GM18517 (cell line): ENCODE measurements around the gene PLVAP.
"Not testable (repeated sequence)": the region's sequence is repeated elsewhere in the genome, so short reads cannot be mapped to it uniquely, and the experiment has no call there.

Experiments used
- ATAC-seq: cut with Tn5 transposase; IDR thresholded peaks from one replicate; pipeline ENCODE4 v1.9.1; 2021; ENCODE audit warnings: mild to moderate bottlenecking, moderate library complexity; ENCODE audit not compliant: unreplicated experiment

The PLVAP gene

DNA sequence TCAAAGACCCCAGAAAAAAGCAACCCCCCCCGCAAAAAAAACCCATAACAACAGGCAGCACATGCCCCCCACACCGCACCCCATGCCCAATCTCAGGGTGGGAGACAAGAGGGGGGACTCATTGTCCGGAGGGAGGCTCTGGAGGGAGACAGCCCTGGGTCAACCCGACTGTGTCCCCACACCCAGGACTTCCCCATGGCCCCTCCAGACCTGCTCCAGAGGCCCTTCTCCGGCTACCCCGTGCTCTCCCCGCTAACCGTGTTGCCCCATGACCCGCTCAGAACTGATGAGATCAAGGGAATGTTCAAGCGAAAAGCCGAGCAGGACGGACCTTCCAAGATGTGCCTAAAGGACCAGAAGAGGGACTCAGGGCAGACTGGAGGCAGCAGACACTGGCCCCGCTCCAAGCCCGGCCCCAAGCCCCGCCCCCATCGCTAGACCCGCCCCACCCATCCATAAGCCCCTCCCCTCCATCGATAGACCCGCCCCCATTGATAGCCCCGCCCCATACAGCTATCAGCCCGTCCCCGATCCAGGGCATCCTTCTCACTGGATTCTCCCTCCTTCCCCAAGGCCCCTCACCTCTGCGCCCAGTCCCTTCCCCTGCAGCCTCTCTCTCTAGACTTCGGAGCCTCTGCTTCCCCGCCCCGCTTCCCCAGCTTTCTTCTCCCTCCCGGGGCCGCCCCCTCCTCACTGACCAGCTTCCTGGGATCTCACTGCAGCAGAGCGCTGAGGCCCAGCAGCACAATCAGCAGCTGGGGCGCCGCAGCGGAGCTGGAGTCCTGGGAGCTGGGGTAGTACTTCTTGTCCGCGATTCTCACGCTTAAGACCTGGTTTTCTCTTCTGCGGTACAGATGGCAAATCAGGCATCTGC, 26.1 kb upstream of the PLVAP start:
- ATAC-seq = no peak

DNA sequence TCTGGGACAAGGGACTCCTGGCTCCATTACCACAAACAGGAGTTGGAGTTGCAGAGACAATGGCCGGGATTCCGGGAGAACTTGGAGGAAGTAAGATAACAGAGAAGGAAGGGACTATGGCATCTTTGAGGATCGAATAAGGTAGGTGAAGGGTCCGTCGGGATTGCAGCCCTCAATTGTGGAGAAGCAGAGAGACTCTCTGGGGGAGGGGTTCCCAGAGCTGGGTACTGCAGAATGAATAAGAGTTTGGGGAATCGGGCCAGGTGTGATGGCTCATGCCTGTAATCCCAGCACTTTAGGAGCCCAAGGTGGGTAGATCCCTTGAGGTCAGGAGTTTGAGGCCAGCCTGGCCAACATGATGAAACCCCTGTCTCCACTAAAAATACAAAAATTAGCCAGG, 24.5 kb upstream of the PLVAP start:
- no peak for ATAC-seq

DNA sequence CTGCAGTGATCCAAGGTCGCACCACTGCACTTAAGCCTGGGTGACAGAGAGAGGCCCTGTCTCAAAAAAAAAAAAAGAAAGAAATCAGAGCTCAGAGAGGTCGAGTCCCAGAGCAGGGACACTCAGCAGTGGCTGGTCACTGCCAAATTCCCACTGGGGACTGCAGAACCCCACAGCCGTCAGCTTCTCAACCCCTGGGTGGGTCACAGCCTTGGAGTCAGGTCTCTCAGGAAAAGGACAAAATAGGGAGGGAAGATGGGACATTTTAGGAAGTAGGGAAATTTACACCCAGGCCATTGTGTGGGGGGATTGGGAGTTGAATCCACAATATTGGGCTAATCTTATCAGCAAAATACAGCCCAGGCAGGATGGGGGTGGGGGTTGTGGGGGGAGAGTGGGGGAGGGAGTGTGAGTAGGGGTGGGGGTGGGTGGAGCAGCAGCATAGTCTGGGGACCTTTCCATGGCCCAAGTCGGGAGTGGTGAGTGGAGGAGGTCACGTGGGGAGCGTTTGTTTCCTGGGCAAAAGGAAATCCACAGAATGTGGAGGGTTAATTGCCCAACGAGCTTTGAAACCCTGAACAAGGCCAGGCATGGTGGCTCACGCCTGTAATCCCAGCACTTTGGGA, 21.9 kb upstream of the PLVAP start:
- no peak for ATAC-seq

DNA sequence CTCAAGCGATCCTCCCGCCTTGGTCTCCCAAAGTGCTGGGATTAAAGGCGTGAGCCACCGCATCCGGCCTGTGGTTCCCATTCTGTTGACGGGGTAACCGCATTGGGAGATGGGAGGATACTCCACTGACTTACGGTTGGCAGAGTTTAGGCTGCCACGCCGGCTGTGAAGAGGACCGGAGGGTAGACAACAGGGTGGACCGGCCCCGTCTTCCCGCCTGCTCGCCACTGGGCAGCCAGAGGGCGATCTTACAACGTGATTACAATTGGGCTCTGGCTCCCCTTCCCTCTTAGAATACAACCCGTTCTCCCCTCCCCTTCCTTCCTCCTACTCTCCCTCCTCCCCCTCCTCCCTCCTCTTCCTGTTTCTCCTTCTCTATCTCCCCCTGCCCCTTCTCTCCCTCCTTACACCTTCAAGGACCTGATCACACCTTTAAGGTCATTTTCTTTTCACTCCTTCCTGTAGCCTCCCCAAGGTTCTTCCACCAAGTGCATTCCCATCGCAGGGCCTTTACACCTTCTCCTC, 17.8 kb upstream of the PLVAP start:
- ATAC-seq = no peak

DNA sequence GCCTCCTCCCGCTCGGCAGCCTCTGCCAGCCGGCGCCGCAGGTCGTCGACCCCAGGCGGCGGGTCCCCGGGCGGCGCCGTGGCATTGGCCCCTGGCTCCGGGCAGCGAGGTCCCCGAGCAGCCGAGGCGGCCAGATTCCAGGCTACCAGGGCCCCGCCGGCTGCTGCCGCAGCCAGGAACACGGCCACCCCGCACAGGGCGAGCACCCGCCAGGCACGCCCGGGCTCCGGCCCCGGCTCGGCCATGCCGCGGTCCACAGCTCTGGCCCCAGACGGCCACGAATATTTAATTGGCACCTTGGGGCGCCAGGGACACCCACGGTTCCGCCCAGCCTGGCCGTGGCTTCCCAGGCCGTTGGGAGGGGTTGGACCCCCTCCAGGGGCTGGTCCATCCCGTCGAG, 16.8 kb upstream of the PLVAP start, which contains the start of gene CCDC194:
Gene CCDC194, minus strand, starts transcription at position 283 of the 400 bp plus-strand sequence. Its CDS starts 38 bp downstream, at position 245.
- no peak for ATAC-seq

DNA sequence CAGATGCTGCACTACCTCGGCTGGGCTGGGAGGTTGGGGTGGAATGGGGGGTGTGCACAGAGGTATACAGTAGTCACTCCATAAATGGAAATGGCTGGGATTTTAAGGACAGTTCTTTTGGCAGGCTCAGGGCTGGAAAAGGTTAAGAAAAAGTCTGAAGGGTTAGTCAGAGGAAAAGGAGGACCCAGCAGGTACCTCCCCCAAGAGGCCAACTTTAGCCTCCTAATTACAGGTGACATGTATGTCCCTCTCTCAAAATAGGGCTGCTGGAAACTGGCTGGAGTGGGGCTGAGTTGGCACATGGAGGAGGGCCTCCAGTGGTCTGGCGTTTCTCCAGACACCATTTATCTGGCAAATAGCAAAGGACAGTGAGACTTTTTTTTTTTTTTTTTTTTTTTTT, 15.9 kb upstream of the PLVAP start:
- ATAC-seq = no peak

DNA sequence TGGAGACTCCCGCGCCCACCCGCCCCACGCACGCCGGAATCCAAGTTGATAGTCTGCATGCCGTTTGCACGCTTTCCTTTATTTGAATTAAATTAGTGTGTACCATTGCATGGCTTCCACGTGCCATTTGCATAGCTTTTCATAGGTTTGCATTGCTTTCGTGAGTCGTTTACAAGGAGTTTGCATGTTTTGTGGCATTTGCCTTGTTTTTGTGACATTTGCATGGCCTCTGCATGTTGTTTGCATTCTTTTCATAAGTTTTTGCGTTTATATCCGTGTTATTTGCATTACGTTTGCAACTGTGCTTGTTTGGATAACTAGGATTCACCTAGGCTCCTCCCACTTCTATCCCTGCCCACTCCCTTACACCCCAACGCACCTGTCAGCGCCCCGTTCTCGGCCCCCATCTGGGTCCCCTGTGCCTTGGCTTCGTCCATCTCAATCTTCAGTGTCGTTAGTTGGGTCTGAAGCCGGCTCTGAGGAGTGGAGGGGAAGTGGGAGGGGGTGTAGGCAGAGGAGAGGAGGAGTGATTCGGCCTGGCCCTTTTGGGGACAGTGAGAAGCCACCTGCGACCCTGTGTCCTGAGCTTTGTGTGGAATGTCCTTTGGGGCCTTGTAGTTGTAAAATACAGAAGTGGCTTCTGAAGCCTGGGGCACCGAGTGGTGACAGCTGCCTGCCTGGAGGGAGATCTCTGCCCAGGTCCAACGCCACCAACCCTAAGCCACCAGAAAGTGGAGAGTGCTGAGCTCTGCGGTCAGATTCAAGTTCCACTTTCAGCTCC, 14.4 kb upstream of the PLVAP start:
- peak; percentile 23 for ATAC-seq

DNA sequence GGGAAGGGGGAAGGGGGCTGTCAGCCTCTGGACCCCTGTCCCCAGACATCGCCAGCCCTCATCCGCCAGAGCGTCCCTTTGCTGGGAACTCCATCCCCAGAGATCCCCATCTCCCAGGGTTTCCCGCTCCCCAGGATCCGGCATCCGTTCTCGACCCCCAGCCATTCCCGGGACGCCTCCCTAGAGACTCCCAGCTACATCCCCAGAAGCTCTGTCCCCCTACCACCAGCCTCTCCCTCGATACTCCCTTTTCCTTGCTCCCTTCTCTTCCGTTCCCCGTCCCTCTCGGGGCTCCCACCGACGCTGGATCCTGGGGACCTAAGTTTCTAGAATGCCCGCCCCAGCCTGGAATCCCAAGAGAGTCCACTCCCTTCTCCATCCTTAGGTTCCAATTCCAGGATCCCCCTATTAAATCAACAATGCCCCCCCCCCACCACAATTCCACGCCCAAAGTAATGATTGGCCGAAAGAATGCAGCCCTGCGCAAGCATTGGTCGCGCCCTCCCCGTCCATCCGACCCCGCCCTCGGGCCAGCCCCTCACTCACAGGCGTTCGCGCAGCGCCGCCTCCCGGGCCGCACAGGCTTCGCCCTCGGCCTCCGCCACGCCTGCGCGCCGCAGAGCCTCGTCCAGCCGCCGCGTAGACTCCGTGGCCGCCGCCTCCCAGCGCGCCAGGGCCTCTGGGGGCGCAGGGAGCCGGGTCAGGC, 13.7 kb upstream of the PLVAP start:
- ATAC-seq = peak; percentile 58

DNA sequence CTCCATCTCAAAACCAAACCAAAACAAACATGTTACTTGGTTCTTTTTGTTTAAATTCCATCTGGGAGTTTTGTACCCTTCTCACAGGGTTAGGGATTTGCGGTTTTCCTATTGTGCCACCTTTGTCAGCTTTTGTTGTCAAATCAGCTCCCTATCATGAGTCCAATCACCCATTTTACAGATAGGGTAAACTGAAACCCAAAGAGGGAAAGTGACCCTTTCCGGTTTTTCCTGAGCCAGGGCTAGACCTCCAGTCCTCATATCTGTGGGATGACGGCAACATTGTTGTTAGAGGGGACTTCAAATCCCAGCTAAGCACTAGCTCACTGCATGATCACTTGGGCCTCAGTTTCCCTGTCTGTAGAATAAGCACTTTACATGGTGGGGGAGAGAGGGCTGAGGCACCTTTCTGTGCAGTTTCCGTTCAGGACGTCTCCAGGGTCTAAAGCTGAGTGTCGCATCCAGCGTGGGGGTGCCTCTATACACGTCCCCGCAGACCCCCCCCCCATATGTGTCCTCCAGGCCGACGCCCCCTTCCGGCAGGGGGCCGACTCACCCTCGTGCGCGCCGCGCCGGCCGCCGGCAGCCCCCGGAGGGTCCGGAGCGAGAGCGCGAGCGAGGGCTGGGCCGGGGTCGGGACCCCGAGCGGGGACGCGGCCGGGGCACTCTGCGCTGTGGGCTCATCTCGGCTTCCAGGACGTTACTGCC, 13.0 kb upstream of the PLVAP start:
- no peak for ATAC-seq

DNA sequence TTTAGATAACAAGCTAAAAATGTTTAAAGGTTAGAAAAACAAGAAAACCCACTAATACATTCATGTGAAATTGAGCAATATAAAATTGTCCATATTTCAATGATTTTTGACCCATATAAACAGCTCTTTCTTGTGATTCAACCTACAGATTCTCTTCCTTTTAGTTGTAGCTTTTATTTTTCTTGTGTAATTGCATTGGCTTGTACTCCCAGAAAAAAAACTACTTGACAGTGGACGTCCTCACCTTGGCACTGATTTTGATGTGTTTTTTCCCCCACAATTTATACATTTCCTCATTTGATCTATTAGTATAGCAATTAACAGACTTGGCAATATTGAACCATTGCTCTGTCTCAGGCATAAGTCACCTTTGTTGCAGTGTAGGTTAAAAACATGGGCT, 12.1 kb upstream of the PLVAP start:
- no peak for ATAC-seq

DNA sequence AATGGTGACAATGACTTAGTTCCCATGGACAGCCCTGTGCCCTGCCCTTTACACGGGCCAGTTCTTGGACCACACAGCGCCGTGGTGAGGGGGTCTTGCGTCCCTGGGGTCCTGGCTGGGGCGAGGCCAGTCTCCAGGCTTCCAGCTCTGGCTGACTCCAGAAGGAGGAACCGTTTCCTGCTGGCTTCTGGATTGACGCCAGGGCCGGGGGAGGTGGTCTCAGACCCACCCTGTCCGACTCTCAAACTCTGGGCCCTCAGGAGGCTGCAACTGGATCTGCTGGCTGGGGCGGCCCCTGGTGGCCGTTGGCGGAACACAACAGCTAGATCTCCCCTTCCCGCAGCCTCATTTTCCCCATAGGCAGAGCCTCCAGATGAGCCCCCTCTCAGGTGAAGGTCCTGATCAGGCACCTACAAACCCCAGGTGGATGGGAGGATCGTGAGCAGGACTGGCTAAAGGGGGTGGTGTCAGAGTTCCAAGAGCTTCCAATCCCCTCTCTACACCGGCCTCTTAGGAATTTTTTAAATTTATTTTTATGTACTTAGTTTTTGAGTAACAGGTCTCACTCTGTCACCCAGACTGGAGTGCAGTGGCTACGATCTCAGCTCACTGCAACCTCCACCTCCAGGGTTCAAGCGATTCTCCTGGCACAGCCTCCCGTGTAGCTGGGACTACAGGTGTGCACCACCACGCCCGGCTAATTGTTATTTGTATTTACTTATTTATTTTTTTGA, 8.9 kb upstream of the PLVAP start:
- no peak for ATAC-seq

DNA sequence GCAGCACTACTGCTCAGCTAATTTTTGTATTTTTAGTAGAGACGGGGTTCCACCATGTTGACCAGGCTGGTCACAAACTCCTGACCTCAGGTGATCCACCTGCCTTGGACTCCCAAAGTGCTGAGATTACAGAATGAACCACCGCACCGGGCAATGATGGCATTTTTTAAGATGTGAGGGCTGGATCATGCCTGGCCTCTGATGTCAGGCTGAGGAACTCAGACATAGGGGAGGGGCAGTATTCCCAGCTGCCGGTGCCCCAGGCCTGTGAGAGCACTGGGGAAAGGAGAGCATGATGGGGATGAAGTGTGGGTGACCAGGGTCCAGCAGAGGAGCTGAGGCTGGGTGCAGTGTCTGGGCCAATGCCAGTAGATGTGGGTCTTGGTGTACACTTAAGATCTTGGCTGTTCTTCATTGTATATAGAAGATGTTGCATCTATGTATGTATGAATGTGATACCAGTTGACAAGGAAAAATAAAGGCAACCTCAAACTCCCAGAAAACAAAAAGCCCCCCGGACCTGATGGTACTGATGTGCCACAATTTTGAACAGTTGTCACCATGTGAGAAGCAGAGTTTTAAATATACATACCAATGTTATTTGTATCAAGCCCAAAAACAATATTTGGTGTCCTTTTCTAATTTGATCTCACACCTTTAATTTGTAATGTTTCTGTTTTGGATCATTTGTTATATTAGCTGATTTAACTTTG, 3.4 kb upstream of the PLVAP start:
- no peak for ATAC-seq

DNA sequence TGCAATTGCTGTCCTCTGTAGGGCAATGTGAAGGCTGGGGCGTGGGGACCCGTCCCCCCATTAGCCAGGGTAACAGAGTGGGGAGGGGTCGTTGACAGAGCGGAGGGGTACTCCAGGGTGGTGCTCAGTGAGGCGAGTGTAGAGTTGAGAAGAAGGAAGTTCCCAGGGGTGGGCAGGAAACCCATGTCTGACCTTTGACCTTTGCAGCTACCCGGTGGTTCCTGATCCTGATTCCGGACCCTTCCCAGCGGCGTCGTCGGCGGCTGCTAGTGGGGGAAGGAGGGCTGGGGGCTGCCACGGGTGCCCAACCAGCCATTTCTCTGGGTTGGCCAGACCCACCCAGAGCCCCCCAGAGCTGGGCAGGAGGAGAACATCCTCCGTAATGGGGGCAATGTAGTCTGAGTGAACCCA, 2.1 kb upstream of the PLVAP start:
- ATAC-seq = no peak

DNA sequence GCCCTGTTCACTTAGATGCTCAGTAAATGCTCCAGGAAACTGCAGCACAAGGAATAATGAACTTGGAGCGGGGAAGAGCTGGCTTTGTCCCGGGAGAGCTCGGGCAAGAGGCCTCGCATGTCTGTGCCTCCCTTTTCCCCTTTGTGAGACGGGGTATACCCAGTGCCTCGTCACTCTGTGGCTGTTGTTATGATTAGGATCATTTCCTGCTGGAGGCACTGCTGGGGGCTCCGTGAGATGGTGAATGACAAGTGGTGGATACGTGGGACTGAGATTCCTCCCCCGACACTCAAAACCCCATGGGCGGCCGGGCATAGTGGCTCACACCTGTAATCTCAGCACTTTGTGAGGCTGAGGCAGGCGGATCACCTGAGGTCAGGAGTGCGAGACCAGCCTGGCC, 1.1 kb upstream of the PLVAP start:
- ATAC-seq = no peak

DNA sequence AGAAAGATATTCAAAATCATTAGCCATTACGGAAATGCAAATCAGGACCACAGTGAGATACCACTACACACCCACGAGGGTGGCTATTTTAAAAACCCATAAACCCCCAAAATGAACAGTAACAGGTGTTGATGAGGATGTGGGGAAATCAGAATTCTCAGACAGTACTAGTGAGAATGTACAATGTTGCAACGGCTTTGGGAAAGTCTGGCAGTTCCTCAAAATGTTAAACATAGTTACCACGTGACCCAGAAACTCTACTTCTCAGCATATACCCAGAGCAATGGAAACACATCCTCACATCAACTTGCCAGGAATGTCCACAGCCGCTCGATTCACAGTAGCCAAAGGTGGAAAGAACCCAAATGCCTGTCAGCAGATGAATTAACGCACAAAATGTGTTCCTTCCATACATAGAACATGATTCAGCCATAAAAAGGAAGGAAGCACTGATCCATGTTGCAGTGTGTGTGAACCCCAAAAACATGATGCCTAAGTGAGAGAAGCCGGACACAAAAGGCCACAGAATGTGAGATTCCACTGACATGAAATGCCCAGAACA, 7.0 kb downstream of the PLVAP start:
- ATAC-seq = peak; percentile 91

DNA sequence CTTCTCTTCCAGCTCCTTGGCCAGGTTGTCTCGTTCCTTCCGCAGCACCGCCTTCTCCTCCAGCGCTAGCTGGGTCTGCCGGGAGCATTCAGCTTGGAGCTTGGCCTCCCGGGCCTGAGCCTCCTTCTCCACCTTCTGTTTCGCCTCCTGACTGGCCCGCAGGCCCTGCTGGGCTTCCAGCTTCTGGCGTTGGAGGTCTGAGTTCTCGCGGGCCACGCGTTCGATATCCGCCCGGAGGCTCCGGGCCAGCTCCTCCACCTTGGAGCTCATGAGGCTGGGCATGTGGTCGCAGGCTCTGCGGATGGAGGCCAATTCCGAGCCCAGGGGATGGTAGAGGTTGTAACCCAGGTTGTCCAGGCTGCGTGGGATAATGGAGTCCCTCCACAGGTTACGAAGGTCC, 11.8 kb downstream of the PLVAP start:
- ATAC-seq = no peak

DNA sequence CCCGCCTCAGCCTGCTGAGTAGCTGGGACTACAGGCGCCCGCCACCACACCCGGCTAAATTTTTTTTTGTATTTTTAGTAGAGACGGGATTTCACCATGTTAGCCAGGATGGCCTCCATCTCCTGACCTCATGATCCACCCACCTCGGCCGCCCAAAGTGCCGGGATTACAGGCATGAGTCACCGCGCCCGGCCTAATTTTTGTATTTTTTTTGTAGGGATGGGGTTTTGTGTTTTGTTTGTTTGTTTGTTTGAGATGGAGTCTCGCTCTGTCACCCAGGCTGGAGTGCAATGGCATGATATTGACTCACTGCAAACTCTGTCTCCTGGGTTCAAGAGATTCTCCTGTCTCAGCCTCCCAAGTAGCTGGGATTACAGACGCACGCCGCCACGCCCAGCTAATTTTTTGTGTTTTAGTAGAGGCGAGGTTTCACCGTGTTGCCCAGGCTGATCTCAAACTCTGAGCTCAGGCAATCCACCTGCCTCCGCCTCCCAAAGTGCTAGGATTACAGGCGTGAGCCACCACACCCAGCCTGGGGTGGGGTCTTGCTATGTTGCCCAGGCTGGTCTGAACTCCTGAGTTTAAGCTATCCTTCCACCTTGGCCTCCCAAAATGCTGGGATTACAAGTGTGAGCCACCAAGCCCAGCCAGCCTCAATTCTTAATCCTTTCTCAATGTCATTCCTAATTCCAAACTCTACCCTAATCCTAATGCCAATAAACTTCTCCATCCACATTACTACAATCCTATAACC, 13.1 kb downstream of the PLVAP start:
- ATAC-seq = not testable (repeated sequence)
